IMR-90 (cell line): Measurements from ENCODE around the gene NOL9. TPM values are rescaled to one million over a fixed set of nuclear protein-coding genes. Genes with fewer than 3 reads are reported as not detected.

ENCODE experiments used
- ATAC-seq: fragments of 200-7000 bp; cut with Tn5 transposase; 2 replicates; pipeline ENCODE4 v1.9.1; 2020; ENCODE audit warnings: low read depth, mild to moderate bottlenecking, moderate library complexity
- BruUV-seq: library from RNA; stranded (reverse); fragments of 400-500 nt; replicated peaks from 2 replicates; lab custom pipeline; 2021; lab: Mats Ljungman, UMichigan
- CTCF ChIA-PET: fragments of 300-600 bp; formaldehyde crosslinking; extraction: SDS; loops from one replicate; lab custom pipeline; 2021; ENCODE audit warnings: antibody characterized with exemption; lab: Yijun Ruan, JAX
- POLR2A ChIA-PET: fragments of 300-600 bp; sonication (Branson Sonifier 250); formaldehyde crosslinking; loops from one replicate; lab custom pipeline; 2022; ENCODE audit warnings: antibody characterized with exemption; ENCODE audit not compliant: unreplicated experiment; lab: Charles Lee
- DNase-seq: peaks from one replicate; pipeline ENCODE4 v3.0.0; 2013
- H2AFZ ChIP-seq: replicated peaks from 2 replicates; pipeline ENCODE3; 2013; ENCODE audit warnings: low read length, mild to moderate bottlenecking; ENCODE audit not compliant: poor library complexity
- H2AK5ac ChIP-seq: 2 replicates; pipeline ENCODE4 v1.6.1; 2013; ENCODE audit warnings: low read depth, low read length, inconsistent platforms
- H2AK9ac ChIP-seq: replicated peaks from 2 replicates; pipeline ENCODE3; 2013; ENCODE audit warnings: mild to moderate bottlenecking, low read depth, low read length, moderate library complexity; ENCODE audit not compliant: poor library complexity
- H2BK120ac ChIP-seq: 2 replicates; pipeline ENCODE4 v1.6.1; 2013; ENCODE audit warnings: low read depth, low read length, inconsistent platforms
- H2BK15ac ChIP-seq: 3 replicates; pipeline ENCODE4 v1.6.1; 2013; ENCODE audit warnings: low read depth, low read length, inconsistent platforms
- H2BK20ac ChIP-seq: 2 replicates; pipeline ENCODE4 v1.6.1; 2013; ENCODE audit warnings: low read depth, mild to moderate bottlenecking, inconsistent platforms, low read length, moderate library complexity
- H2BK5ac ChIP-seq: 2 replicates; pipeline ENCODE4 v1.6.1; 2013; ENCODE audit warnings: mild to moderate bottlenecking, low read depth, low read length, inconsistent platforms; ENCODE audit not compliant: poor library complexity, severe bottlenecking
- H3K14ac ChIP-seq: replicated peaks from 2 replicates; pipeline ENCODE4 v1.6.1; 2013; ENCODE audit warnings: low read depth, low read length, inconsistent platforms
- H3K18ac ChIP-seq: 2 replicates; pipeline ENCODE4 v1.6.1; 2013; ENCODE audit warnings: low read depth, low read length, control low read depth
- H3K23ac ChIP-seq: 2 replicates; pipeline ENCODE4 v1.6.1; 2013; ENCODE audit warnings: low read depth, low read length, inconsistent platforms
- H3K27ac ChIP-seq: 2 replicates; pipeline ENCODE4 v1.5.1; 2013; ENCODE audit warnings: mild to moderate bottlenecking, control low read depth, low read length; ENCODE audit not compliant: insufficient read depth
- H3K27me3 ChIP-seq: 2 replicates; pipeline ENCODE4 v1.6.1; 2013; ENCODE audit warnings: low read length; ENCODE audit not compliant: control insufficient read depth, insufficient read depth
- H3K36me3 ChIP-seq: 2 replicates; pipeline ENCODE4 v1.6.1; 2013; ENCODE audit warnings: low read length, mixed read lengths; ENCODE audit not compliant: control insufficient read depth, insufficient read depth
- H3K4ac ChIP-seq: 2 replicates; pipeline ENCODE4 v1.6.1; 2013; ENCODE audit warnings: low read depth, low read length, inconsistent platforms
- H3K4me1 ChIP-seq: 2 replicates; pipeline ENCODE4 v1.6.1; 2013; ENCODE audit warnings: low read length, mixed read lengths; ENCODE audit not compliant: control insufficient read depth, insufficient read depth
- H3K4me2 ChIP-seq: 2 replicates; pipeline ENCODE4 v1.6.1; 2013; ENCODE audit warnings: low read depth, mild to moderate bottlenecking, control low read depth, low read length, moderate library complexity
- H3K4me3 ChIP-seq: 2 replicates; pipeline ENCODE4 v1.5.1; 2013; ENCODE audit warnings: low read depth, mild to moderate bottlenecking, control low read depth, low read length, moderate library complexity; ENCODE audit not compliant: insufficient read depth
- H3K56ac ChIP-seq: 2 replicates; pipeline ENCODE4 v1.6.1; 2013; ENCODE audit warnings: low read length, inconsistent platforms; ENCODE audit not compliant: insufficient read depth; ENCODE audit errors: extremely low read depth
- H3K79me1 ChIP-seq, 2 experiments: 2 replicates each; pipeline ENCODE4 v1.6.1; 2013; ENCODE audit warnings: low read length in 2 of 2, inconsistent platforms in 1 of 2, low read depth in 1 of 2
- H3K9ac ChIP-seq: 2 replicates; pipeline ENCODE4 v1.6.1; 2013; ENCODE audit warnings: low read depth, low read length, control low read depth
- H3K9me1 ChIP-seq: 2 replicates; pipeline ENCODE4 v1.6.1; 2013; ENCODE audit warnings: low read length, inconsistent platforms; ENCODE audit not compliant: insufficient read depth
- H3K9me3 ChIP-seq: 2 replicates; pipeline ENCODE4 v1.6.1; 2013; ENCODE audit warnings: low read length; ENCODE audit not compliant: control insufficient read depth, insufficient read depth
- H4K20me1 ChIP-seq: 2 replicates; pipeline ENCODE4 v1.6.1; 2013; ENCODE audit warnings: low read length, inconsistent platforms; ENCODE audit not compliant: insufficient read depth
- H4K5ac ChIP-seq: 2 replicates; pipeline ENCODE4 v1.6.1; 2013; ENCODE audit warnings: mild to moderate bottlenecking, low read depth, low read length, control low read depth
- H4K8ac ChIP-seq, 2 experiments: 2 replicates each; pipeline ENCODE4 v1.6.1; 2013; ENCODE audit warnings: low read depth in 2 of 2, low read length in 2 of 2, control low read depth in 1 of 2, inconsistent platforms in 1 of 2
- H4K91ac ChIP-seq: 2 replicates; pipeline ENCODE4 v1.6.1; 2013; ENCODE audit warnings: low read depth, low read length, inconsistent platforms; ENCODE audit not compliant: insufficient read depth
- CEBPB ChIP-seq: IDR thresholded peaks from 2 replicates; pipeline ENCODE4 v1.6.1; 2012; ENCODE audit warnings: low read depth, low read length, improper control_type of control experiment
- CTCF ChIP-seq: conservative IDR thresholded peaks from 2 replicates; pipeline ENCODE4 v1.5.1; 2012; ENCODE audit warnings: mild to moderate bottlenecking, low read depth, low read length, improper control_type of control experiment
- NFE2L2 ChIP-seq: fragments of 150-350 bp; IDR thresholded peaks from 2 replicates; pipeline ENCODE4 v1.6.1; 2016; ENCODE audit warnings: low read depth, mild to moderate bottlenecking, low read length
- RAD21 ChIP-seq: IDR thresholded peaks from 2 replicates; pipeline ENCODE4 v1.6.1; 2012; ENCODE audit warnings: low read length, improper control_type of control experiment
- SMC3 ChIP-seq: fragments of 150-350 bp; IDR thresholded peaks from 2 replicates; pipeline ENCODE4 v1.6.1; 2016; ENCODE audit warnings: low read depth, mild to moderate bottlenecking, antibody characterized with exemption, low read length, moderate library complexity
- USF2 ChIP-seq: fragments of 150-350 bp; IDR thresholded peaks from 2 replicates; pipeline ENCODE4 v1.6.1; 2017; ENCODE audit warnings: mild to moderate bottlenecking, antibody characterized with exemption, low read length, low read depth
- WGBS, 2 experiments: methylation state at CpG; one replicate each; pipeline versions ENCODE4 v1.1.5 to v1.1.7; 2013; ENCODE audit warnings: missing lambda C conversion rate in 2 of 2; ENCODE audit not compliant: insufficient read length in 1 of 2; ENCODE audit errors: extremely low coverage in 2 of 2; 5-methylcytosine and 5-hydroxymethylcytosine counted together
- dilution Hi-C: fragments of 300-500 bp; cut with HindIII; formaldehyde crosslinking; loops from one replicate; pipeline ENCODE4 v1.14.3; 2018; ENCODE audit warnings: low sequenced_read_pairs; ENCODE audit not compliant: unreplicated experiment
- in situ Hi-C: fragments of 300-500 bp; cut with MboI; formaldehyde crosslinking; loops from 3 replicates; pipeline ENCODE4 v1.14.3; 2019; ENCODE audit warnings: low sequenced_read_pairs, inconsistent platforms, mixed read lengths
- intact Hi-C: fragments of 100-400 bp; cut with micrococcal nuclease; formaldehyde crosslinking; loops from 2 replicates; pipeline ENCODE4 v1.10.0; 2022
- polyA plus RNA-seq, 3 experiments: library from polyadenylated mRNA; depleted of rRNA; stranded (reverse); fragments of >200 nt; gene quantifications; 2 replicates each; pipeline ENCODE4 v1.2.3, GENCODE V29; 2012; ENCODE audit warnings: low replicate concordance in 1 of 3
- total RNA-seq: library from RNA; depleted of rRNA; stranded (reverse); fragments of >200 nt; gene quantifications from 2 replicates; pipeline ENCODE4 v1.2.3, GENCODE V29; 2012

NOL9 gene
- total and polyA plus RNA-seq, 2 of the 4 experiments (the other 2 are of a cell fraction), result 13.0 to 19.2 TPM

GRCh38 chr1:6523566-6523965 is 30.7 kb downstream of the NOL9 start:
- H4K5ac ChIP-seq, result no peak overlapping the region
- H3K9ac ChIP-seq, result no peak overlapping the region
- H3K4me2 ChIP-seq, result no peak overlapping the region
- no peak overlapping the region for H3K4me3 ChIP-seq
- H3K27me3 ChIP-seq, result no peaks in the 10 kb centered on the region
- no peak overlapping the region for H3K23ac ChIP-seq
- no peak overlapping the region for H2AK9ac ChIP-seq
- ChIA-PET CTCF (interaction anchor here (0.7 to 1.4 kb wide), 5 partner anchors 11 to 266 kb away, joined by 3 to 7 read pairs (median 6); partner anchors contain the start of genes NOL9 and TAS1R1), POLR2A (interaction anchor here (0.6 kb wide), 1 partner anchor 692 kb away, joined by 4 read pairs; no protein-coding TSS in a partner anchor)
- ATAC-seq (peak; percentile 38; the same call in 1 of the 2 replicates), DNase-seq (peak; percentile 37)
- no peak overlapping the region for H2BK20ac ChIP-seq
- no peaks in the 10 kb centered on the region for H4K20me1 ChIP-seq
- no CpG with 5 or more reads among the region's 6 CpGs for WGBS, 2 experiments
- H2BK5ac ChIP-seq, result no peak overlapping the region
- intact Hi-C loops, result loop anchor here (1.0 kb wide), 1 partner anchor 37 kb away; no protein-coding TSS in a partner anchor
- H3K79me1 ChIP-seq, result no peaks in the 10 kb centered on the region; a peak in 1 of 4 replicates
- no peak overlapping the region for H3K14ac ChIP-seq
- BruUV-seq, result no TSS peak
- no peak overlapping the region for H2BK15ac ChIP-seq
- H4K91ac ChIP-seq, result no peak overlapping the region
- H2AK5ac ChIP-seq, result no peak overlapping the region
- no peaks in the 10 kb centered on the region for H3K9me3 ChIP-seq
- no peak overlapping the region for H3K18ac ChIP-seq
- peaks cover 25% of the 10 kb centered on the region for H3K36me3 ChIP-seq
- in situ Hi-C loops, result no loop called here
- H3K4ac ChIP-seq, result no peak overlapping the region
- H4K8ac ChIP-seq, result no peak overlapping the region
- no peak overlapping the region for H3K27ac ChIP-seq
- TF ChIP-seq SMC3, result peak; percentile 38
- peak; percentile 66 for TF ChIP-seq USF2
- TF ChIP-seq CTCF, result peak; percentile 60
- no peak for TF ChIP-seq NFE2L2
- TF ChIP-seq CEBPB, result no peak
- peak; percentile 64 for TF ChIP-seq RAD21
- H3K56ac ChIP-seq, result no peak overlapping the region
- H3K4me1 ChIP-seq, result peaks cover 5% of the 10 kb centered on the region; the same call in 1 of the 2 replicates
- dilution Hi-C loops, result no loop called here
- H2BK120ac ChIP-seq, result no peak overlapping the region
- H3K9me1 ChIP-seq, result no peaks in the 10 kb centered on the region; the same call in 1 of the 2 replicates
- H2AFZ ChIP-seq, result no peak overlapping the region
